Small intestine (tissue), 7 donors: ENCODE measurements around the gene ZMYND19. TPM values are rescaled to one million over a fixed set of nuclear protein-coding genes. Genes with fewer than 3 reads are reported as not detected.

Source experiments
- DNase-seq, 2 donors: peaks; one replicate each; pipeline versions ENCODE4 v3.0.0 to v3.0.0-alpha.2; 2013
- FAIRE-seq: peaks from 2 replicates; lab custom pipeline; 2012; peaks lifted over from hg19 to GRCh38; lab: Jason Lieb, UNC
- H3K27ac ChIP-seq, 3 donors: one replicate each; pipeline ENCODE4 v1.5.1; 2013; ENCODE audit warnings: low read length in 2 of 3, mild to moderate bottlenecking in 2 of 3, control low read depth in 1 of 3, inconsistent platforms in 1 of 3, low read depth in 1 of 3, moderate library complexity in 1 of 3
- H3K27me3 ChIP-seq, 3 donors: one replicate each; pipeline ENCODE4 v1.6.1; 2013; ENCODE audit warnings: low read length in 3 of 3, inconsistent platforms in 1 of 3; ENCODE audit not compliant: control insufficient read depth in 3 of 3, insufficient read depth in 3 of 3
- H3K36me3 ChIP-seq, 3 donors: one replicate each; pipeline ENCODE4 v1.6.1; 2013; ENCODE audit warnings: low read length in 3 of 3, inconsistent platforms in 1 of 3, low read depth in 1 of 3, mild to moderate bottlenecking in 1 of 3, moderate library complexity in 1 of 3; ENCODE audit not compliant: control insufficient read depth in 3 of 3, insufficient read depth in 2 of 3
- H3K4me1 ChIP-seq, 3 donors: one replicate each; pipeline ENCODE4 v1.6.1; 2013; ENCODE audit warnings: low read length in 2 of 3, inconsistent platforms in 1 of 3, low read depth in 1 of 3, mild to moderate bottlenecking in 1 of 3, moderate library complexity in 1 of 3; ENCODE audit not compliant: control insufficient read depth in 3 of 3, insufficient read depth in 2 of 3
- H3K4me3 ChIP-seq, 3 donors: one replicate each; pipeline ENCODE4 v1.5.1; 2013; ENCODE audit warnings: low read length in 3 of 3, control low read depth in 1 of 3, inconsistent platforms in 1 of 3, low read depth in 1 of 3, mild to moderate bottlenecking in 1 of 3, moderate library complexity in 1 of 3
- H3K9me3 ChIP-seq, 2 donors: one replicate each; pipeline ENCODE4 v1.6.1; 2013; ENCODE audit warnings: low read depth in 1 of 2, low read length in 1 of 2; ENCODE audit not compliant: control insufficient read depth in 2 of 2, insufficient read depth in 1 of 2
- WGBS, 3 donors: extraction: QIAGEN DNeasy Blood & Tissue Kit; methylation state at CpG; one replicate each; pipeline ENCODE4 v1.1.7; 2013; 5-methylcytosine and 5-hydroxymethylcytosine counted together
- polyA plus RNA-seq, 4 donors: library from polyadenylated mRNA; stranded (reverse) in 3 of 4; unstranded in 1 of 4; fragments of 200-250 nt in 3 of 4; fragments of 120-200 nt in 1 of 4; gene quantifications; one replicate each; pipeline versions ENCODE4 v1.2.1 to v1.2.3, GENCODE V29; 2013
- donor health status: healthy with polysubstance abuse.
- donor health status: control.
- donor health status: control.
- donor health status: Bipolar disorder and iron deficiency.
- donor health status: healthy.

The ZMYND19 gene
- polyA plus RNA-seq, 4 donors = 14.1 to 17.7 (median 17.0) TPM

GRCh38 chr9:137580209-137580953, 9.9 kb downstream of the ZMYND19 start:
- Histone ChIP-seq H3K36me3 (peaks cover under 1 to 63% (median 3%) of the 10 kb centered on the region in 3 donors), H3K9me3 (no peaks in the 10 kb centered on the region), H3K4me3 (no peak overlapping the region), H3K4me1 (peaks cover 2 to 11% (median 3%) of the 10 kb centered on the region in 3 donors), H3K27ac (no peak overlapping the region), H3K27me3 (no peaks in the 10 kb centered on the region)
- 87 to 91% (median 90%) methylated on average over 22 to 23 of the region's 23 CpGs for WGBS, 3 donors
- no peak for FAIRE-seq
- no peak for DNase-seq

- no peak for FAIRE-seq
- Histone ChIP-seq H3K4me1 (peaks cover 2 to 11% (median 3%) of the 10 kb centered on the region in 3 donors), H3K27me3 (no peaks in the 10 kb centered on the region), H3K27ac (peak overlapping the region in 2 of 3 donors; percentile 17 to 60), H3K36me3 (peaks cover 0 to 65% (median 3%) of the 10 kb centered on the region in 3 donors), H3K9me3 (no peaks in the 10 kb centered on the region), H3K4me3 (peak overlapping the region in 2 of 3 donors; percentile 49 to 85)
- 37 to 47% (median 43%) methylated on average over 19 of the region's 19 CpGs for WGBS, 3 donors
- no peak for DNase-seq
These were observed 11.1 kb downstream of the ZMYND19 start for GRCh38 chr9:137579259-137579604.

- DNase-seq (peak; percentile 93 to 98), FAIRE-seq (no peak)
- peaks cover 2 to 11% (median 3%) of the 10 kb centered on the region in 3 donors for H3K4me1 ChIP-seq
- peak within 1 kb of the TSS; percentile 60 to 96 (median 85) for H3K4me3 ChIP-seq
- H3K27me3 ChIP-seq = no peaks in the 10 kb centered on the region
- WGBS, 3 donors = 0 to 7% (median 2%) methylated on average over 58 to 82 of the region's 82 CpGs
- H3K36me3 ChIP-seq = peaks cover 0 to 65% (median 3%) of the 10 kb centered on the region in 3 donors
- peak within 1 kb of the TSS; percentile 42 to 86 (median 71) for H3K27ac ChIP-seq
- H3K9me3 ChIP-seq = no peaks in the 10 kb centered on the region
These were observed 11.6 kb downstream of the ZMYND19 start, which contains the start of gene DPH7 for GRCh38 chr9:137578518-137579258. DPH7 (minus strand) TSS chr9:137578925; CDS start chr9:137578777, 148 bp downstream.

GRCh38 chr9:137575716-137576411, 14.4 kb downstream of the ZMYND19 start:
- Histone ChIP-seq H3K27ac (no peak overlapping the region), H3K4me3 (no peak overlapping the region), H3K27me3 (no peaks in the 10 kb centered on the region), H3K9me3 (no peaks in the 10 kb centered on the region), H3K4me1 (peaks cover 2 to 11% (median 3%) of the 10 kb centered on the region in 3 donors), H3K36me3 (peaks cover 5 to 54% (median 7%) of the 10 kb centered on the region in 3 donors)
- no peak for FAIRE-seq
- WGBS, 3 donors = 76 to 81% (median 78%) methylated on average over 12 of the region's 12 CpGs
- no peak for DNase-seq

GRCh38 chr9:137575364-137575715, 15.0 kb downstream of the ZMYND19 start:
- 44 to 61% (median 51%) methylated on average over 9 of the region's 9 CpGs for WGBS, 3 donors
- no peak overlapping the region for H3K27ac ChIP-seq
- no peaks in the 10 kb centered on the region for H3K27me3 ChIP-seq
- peaks cover 5 to 54% (median 7%) of the 10 kb centered on the region in 3 donors for H3K36me3 ChIP-seq
- peaks cover 2 to 11% (median 3%) of the 10 kb centered on the region in 3 donors for H3K4me1 ChIP-seq
- no peak overlapping the region for H3K4me3 ChIP-seq
- no peak for FAIRE-seq
- no peaks in the 10 kb centered on the region for H3K9me3 ChIP-seq
- no peak for DNase-seq

- WGBS, 3 donors = 89 to 93% (median 93%) methylated on average over 10 of the region's 10 CpGs
- Histone ChIP-seq H3K27me3 (no peaks in the 10 kb centered on the region), H3K27ac (no peak overlapping the region), H3K9me3 (no peaks in the 10 kb centered on the region), H3K36me3 (peaks cover 5 to 58% (median 7%) of the 10 kb centered on the region in 3 donors), H3K4me3 (no peak overlapping the region), H3K4me1 (peaks cover 2 to 11% (median 3%) of the 10 kb centered on the region in 3 donors)
- no peak for DNase-seq
- FAIRE-seq = no peak
These were observed 16.1 kb downstream of the ZMYND19 start for GRCh38 chr9:137574192-137574591.

- Histone ChIP-seq H3K4me1 (no peaks in the 10 kb centered on the region), H3K36me3 (peaks cover 5 to 56% (median 7%) of the 10 kb centered on the region in 3 donors), H3K4me3 (no peak overlapping the region), H3K27me3 (no peaks in the 10 kb centered on the region), H3K9me3 (no peaks in the 10 kb centered on the region), H3K27ac (no peak overlapping the region)
- FAIRE-seq (no peak), DNase-seq (no peak)
- 95 to 100% (median 98%) methylated on average over 3 of the region's 3 CpGs for WGBS, 3 donors
These were observed 19.7 kb downstream of the ZMYND19 start for GRCh38 chr9:137570566-137570965.

- WGBS, 3 donors = 94 to 99% (median 96%) methylated on average over 5 of the region's 5 CpGs
These were observed 20.6 kb downstream of the ZMYND19 start for GRCh38 chr9:137569609-137570203.

More at GRCh38 chr9:137569609-137570203, 20.6 kb downstream of the ZMYND19 start:
- no peaks in the 10 kb centered on the region for H3K4me1 ChIP-seq
- DNase-seq = no peak
- H3K27ac ChIP-seq = no peak overlapping the region
- no peak for FAIRE-seq
- no peaks in the 10 kb centered on the region for H3K27me3 ChIP-seq
- H3K9me3 ChIP-seq = no peaks in the 10 kb centered on the region
- peaks cover 5 to 51% (median 7%) of the 10 kb centered on the region in 3 donors for H3K36me3 ChIP-seq
- no peak overlapping the region for H3K4me3 ChIP-seq
